GM21447 (cell line): ENCODE measurements around the gene IFNGR2.
"Not testable (repeated sequence)": the region's sequence is repeated elsewhere in the genome, so short reads cannot be mapped to it uniquely, and the experiment has no call there.

ENCODE experiments used
- ATAC-seq: cut with Tn5 transposase; IDR thresholded peaks from one replicate; pipeline ENCODE4 v1.9.1; 2021; ENCODE audit not compliant: unreplicated experiment

Gene IFNGR2

DNA sequence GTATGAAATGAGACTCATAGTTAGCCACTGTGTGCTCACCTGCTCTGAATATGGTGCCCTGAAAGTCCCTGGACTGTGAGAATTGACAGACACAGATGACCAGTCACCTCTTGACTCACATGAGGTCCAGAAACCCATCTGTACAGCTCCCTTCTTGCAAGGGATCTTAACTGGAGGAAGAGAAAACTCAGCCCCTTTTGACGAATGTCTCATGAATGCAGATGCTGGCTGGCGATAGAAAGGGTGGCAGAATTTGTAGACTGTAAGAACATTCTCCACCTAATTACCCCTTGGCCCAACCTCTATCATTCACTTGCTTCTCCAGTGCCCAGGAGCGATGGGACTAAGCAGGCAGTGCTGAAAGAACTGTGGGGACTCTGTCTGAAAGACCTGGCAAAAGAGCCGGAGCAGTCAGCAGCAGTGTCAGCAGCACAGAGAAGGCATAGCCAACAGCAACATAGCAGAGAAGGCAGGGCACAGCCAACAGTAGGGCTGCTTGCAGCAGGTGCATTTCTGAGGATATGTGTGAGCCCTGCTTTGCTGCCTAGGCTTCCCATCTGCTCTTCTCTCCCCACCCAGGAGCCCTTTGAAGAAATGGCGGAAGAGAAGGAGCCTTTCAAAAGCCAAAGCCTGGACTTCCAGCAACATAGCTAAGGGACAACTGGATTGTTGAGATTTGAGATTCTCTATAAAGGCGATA is 25.8 kb upstream of the IFNGR2 start:
- ATAC-seq: no peak

GRCh38 chr21:33378081-33378480 is 25.1 kb upstream of the IFNGR2 start:
- ATAC-seq: no peak

GRCh38 chr21:33379934-33380333 is 23.3 kb upstream of the IFNGR2 start:
- not testable (repeated sequence) for ATAC-seq

- peak; percentile 40 for ATAC-seq
Measured at GRCh38 chr21:33380483-33380998, 22.7 kb upstream of the IFNGR2 start.

DNA sequence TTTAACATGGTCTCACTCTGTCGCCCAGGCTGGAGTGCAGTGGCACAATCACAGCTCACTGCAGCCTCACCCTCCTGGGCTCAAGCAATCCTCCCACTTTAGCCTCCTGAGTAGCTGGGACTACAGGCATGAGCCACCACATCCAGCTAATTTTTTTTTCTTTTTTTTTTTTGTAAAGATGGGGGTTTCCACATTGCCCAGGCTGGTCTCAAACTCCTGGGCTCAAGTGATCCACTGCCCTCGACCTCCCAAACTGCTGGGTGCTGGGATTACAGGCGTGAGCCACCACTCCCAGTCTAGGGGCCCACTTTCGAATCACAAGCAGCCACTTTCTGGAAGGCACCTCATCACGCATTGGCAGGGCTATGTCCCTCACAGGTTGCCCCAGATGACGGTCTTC is 21.8 kb upstream of the IFNGR2 start:
- ATAC-seq: not testable (repeated sequence)

GRCh38 chr21:33383056-33383888 is 19.9 kb upstream of the IFNGR2 start:
- peak; percentile 74 for ATAC-seq

GRCh38 chr21:33384841-33385331 is 18.3 kb upstream of the IFNGR2 start:
- no peak for ATAC-seq

DNA sequence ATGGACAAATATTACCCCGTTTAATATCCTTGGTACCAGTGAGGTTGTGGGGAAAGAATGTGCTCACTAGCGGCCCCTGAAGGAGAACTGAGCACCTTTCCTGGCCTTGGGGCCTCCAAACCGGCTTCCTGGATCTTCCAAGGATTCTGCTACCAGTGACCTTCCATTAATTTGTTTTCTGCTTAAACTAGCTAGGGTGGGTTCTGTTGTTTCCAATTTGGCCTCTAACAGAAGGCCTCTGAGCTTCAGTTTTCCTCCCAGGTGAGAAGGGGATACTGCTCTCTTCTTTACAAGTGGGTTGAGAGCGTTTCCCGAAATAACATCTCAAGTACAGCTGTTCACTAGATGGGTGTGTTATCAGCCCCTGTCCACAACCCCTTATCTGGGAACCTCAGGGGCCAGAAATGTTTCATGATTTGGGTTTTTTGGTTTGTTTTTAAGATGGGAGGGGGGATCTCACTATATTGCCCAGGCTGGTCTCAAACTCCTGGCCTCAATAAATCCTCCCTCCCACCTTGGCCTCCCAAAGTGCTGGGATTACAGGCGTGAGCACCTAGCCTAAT is 16.9 kb upstream of the IFNGR2 start:
- no peak for ATAC-seq

DNA sequence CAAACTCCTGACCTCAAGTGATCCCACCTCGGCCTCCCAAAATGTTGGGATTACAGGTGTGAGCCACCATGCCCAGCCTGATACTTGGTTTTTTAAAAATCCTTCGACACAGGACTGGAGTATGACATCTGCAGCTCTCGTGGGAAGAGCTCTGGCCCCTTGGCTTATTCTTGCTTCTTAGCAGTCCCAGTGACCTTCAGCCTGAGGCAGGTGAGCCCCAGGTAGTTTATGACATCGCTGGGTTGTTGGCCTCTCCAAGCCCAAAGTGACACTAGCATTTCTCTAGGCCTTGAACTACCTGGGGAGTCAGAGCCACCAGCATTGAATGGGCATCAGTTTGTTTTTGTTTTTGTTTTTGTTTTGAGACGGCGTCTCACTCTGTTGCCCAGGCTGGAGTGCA is 15.9 kb upstream of the IFNGR2 start:
- no peak for ATAC-seq

GRCh38 chr21:33388188-33388587 is 15.0 kb upstream of the IFNGR2 start:
- ATAC-seq: no peak

- no peak for ATAC-seq
Measured at GRCh38 chr21:33390479-33390878, 12.7 kb upstream of the IFNGR2 start.

- ATAC-seq: no peak
Measured at GRCh38 chr21:33391656-33392055, 11.6 kb upstream of the IFNGR2 start.

DNA sequence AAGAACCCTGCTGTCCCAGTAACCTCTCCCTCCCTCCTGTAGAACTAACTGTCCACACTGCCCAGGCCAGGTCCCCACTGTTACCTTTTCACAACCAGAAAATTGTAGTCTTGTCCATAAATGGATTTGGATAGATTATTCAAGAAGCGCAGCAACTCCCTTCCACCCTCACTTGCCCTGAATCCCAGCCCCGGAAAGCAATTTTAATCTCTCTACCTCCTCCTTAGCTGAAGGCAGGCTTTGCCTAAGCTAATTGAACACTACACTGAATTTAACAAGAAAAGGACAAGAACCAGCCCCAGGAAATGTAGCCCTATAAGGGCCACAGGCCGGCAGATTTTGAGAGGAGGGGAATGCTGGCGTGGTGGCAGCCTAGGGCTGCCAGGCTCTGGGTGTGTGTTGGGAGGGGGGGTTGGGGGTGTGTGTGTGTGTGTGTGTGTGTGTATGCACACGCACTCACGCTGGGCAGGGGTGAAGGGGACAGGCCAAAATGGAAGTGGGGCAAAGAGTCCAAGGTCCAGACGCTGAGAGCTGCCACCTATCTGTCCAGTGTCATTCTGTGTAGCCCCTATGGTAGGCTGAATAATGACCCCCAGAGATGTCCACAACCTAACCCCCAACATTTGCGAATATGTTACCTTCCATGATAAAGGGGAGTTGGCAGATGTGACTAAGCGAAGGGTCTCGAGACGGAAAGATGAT is 10.8 kb upstream of the IFNGR2 start:
- ATAC-seq: no peak

GRCh38 chr21:33393348-33393747 is 9.9 kb upstream of the IFNGR2 start:
- ATAC-seq: no peak

DNA sequence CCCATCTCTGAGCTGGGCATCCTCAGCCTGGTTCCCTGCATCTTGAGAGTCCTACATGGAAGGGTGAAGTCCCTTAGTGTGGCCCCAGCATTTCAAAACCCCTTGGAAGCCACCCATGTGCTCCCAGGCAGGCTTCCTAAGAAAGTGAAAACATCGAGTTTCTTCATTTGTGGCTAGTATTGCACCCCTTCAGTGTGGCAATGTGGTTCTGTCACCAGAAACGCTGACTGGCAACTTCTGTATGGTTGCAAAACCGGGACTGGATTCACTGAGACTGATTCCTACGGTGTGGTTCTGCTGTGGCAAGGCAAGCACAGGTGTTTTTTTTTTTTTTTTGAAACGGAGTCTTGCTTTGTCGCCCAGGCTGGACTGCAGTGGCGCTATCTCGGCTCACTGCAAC is 9.0 kb upstream of the IFNGR2 start:
- no peak for ATAC-seq

- ATAC-seq: no peak
Measured at GRCh38 chr21:33395891-33396331, 7.3 kb upstream of the IFNGR2 start.

DNA sequence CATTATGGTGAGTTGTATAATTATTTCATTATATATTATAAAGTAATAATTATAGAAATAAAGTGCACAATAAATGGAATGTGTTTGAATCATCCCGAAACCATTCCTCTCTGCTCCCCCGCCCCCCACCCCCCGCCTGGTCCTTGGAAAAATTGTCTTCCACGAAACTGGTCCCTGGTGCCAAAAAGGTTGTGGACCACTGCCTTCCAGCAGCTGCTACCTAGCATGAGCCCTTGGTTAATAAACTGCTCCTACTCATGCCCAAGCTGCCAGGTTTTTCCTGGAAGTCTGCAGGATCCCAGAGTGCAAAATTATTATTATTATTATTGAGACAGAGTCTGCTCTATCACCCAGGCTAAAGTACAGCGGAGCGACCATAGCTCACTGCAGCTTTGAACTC is 6.8 kb upstream of the IFNGR2 start:
- ATAC-seq: no peak

DNA sequence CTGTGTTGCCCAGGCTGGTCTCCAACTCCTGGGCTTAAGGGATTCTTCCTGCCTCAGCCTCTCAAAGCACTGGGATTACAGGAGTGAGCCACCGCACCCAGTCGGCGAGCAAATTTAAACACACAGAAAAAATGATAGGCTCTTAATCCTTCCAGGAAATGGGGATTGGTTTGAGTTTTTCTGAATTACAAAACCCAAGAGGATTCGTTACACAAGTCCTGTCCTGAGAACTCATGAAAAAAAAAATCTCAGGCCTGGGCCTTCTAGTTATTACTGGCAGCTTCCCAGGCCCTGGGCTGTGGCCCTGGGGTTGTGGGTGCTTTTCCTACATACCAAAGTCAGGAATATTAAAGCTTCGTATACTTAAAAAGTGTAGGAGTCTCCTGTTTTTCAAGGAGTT is 6.3 kb upstream of the IFNGR2 start:
- no peak for ATAC-seq

DNA sequence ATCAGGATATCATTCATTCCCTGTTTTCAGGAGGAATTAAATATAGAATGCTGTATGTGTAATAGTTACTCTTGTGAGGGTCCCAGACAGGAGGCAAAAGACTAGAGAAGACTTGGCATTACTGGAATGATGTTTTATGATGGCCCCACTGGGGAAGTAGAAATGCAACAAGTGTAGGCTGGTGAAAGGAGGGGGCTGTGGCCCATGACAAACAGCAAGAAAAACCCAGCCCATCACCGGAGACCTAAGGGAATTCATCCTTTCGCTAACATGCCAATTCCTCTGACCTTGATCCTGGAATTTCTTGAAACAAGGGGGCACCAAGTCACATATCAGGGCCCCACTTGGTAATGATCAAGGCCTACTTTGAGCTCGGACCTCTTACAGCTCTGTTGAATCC is 5.5 kb upstream of the IFNGR2 start:
- ATAC-seq: no peak

DNA sequence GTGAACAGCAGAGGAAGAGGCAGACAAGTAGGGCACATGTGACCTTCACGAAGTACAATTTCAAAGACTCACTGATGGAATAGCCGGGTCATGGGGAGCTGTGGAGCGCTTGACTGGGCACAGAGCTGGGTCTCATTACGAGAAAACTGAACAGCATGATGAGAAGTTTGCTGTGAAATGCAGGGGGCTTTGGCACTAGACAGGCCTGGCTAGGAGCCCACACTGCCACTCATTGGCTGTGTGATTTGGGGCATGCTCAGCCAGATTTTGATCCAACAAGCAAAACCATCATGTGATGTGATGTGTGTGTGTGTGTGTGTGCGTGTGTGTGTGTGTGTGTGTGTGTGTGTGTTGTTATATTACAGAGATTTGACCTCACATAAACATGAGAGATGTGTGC is 4.9 kb upstream of the IFNGR2 start:
- no peak for ATAC-seq

DNA sequence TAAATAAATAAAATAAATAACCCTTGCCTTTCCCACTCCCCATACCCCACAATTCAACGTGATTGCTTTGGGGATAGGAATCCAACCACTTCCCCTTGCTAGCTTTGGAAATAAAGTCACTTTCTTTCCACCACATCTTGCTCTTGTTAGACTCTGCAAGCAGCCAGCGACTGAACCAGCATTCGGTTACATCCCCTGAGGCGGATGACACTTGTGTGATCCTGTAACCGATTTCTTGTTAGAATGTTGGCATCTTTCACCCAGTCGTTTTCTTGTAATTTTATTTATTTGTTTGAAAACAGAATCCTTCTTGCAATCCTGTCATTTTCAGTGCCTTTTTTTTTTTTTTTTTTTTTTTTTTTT is 1.6 kb upstream of the IFNGR2 start:
- ATAC-seq: no peak
